A673 (cell line): ENCODE data around the gene SLC38A8. TPM values are rescaled to one million over a fixed set of nuclear protein-coding genes. Genes with fewer than 3 reads are reported as not detected.

Experiments used
- BruUV-seq: library from RNA; stranded (reverse); fragments of 400-500 nt; replicated peaks from 2 replicates; lab custom pipeline; 2021; lab: Mats Ljungman, UMichigan
- CTCF ChIA-PET: fragments of 300-600 bp; sonication (Branson Sonifier 250); formaldehyde crosslinking; loops from one replicate; lab custom pipeline; 2022; ENCODE audit warnings: antibody characterized with exemption; lab: Charles Lee
- POLR2A ChIA-PET: fragments of 300-600 bp; sonication (Branson Sonifier 250); formaldehyde crosslinking; loops from one replicate; lab custom pipeline; 2022; ENCODE audit warnings: antibody characterized with exemption; ENCODE audit not compliant: low non-redundant PET; lab: Charles Lee
- DNase-seq: peaks from one replicate; pipeline ENCODE4 v3.0.0-alpha.2; 2015; ENCODE audit warnings: low spot score
- H3K27ac ChIP-seq: fragments of 200-600 bp; sonication (generic); 2 replicates; pipeline ENCODE4 v1.5.1; 2016; ENCODE audit warnings: mixed run types, low read depth, mild to moderate bottlenecking, mixed read lengths, antibody characterized with exemption, low read length; ENCODE audit not compliant: poor library complexity, severe bottlenecking
- H3K27me3 ChIP-seq: fragments of 200-600 bp; sonication (generic); replicated peaks from 2 replicates; pipeline ENCODE4 v1.6.1; 2017; ENCODE audit warnings: mixed run types, low read depth, mild to moderate bottlenecking, mixed read lengths, antibody characterized with exemption, low read length; ENCODE audit not compliant: insufficient read depth, poor library complexity
- H3K36me3 ChIP-seq: fragments of 200-600 bp; sonication (generic); 2 replicates; pipeline ENCODE4 v1.6.1; 2016; ENCODE audit warnings: mixed run types, mild to moderate bottlenecking, mixed read lengths, antibody characterized with exemption, low read length; ENCODE audit not compliant: insufficient read depth, poor library complexity, severe bottlenecking
- H3K4me1 ChIP-seq: fragments of 200-600 bp; sonication (generic); 2 replicates; pipeline ENCODE4 v1.6.1; 2017; ENCODE audit warnings: mixed run types, mild to moderate bottlenecking, mixed read lengths, antibody characterized with exemption, low read length; ENCODE audit not compliant: insufficient read depth, poor library complexity, severe bottlenecking
- H3K4me3 ChIP-seq: fragments of 200-600 bp; sonication (generic); 2 replicates; pipeline ENCODE4 v1.5.1; 2016; ENCODE audit warnings: low read depth, mixed run types, mild to moderate bottlenecking, mixed read lengths, low read length; ENCODE audit not compliant: poor library complexity, severe bottlenecking
- H3K9me3 ChIP-seq: fragments of 200-600 bp; sonication (generic); 2 replicates; pipeline ENCODE4 v1.6.1; 2016; ENCODE audit warnings: mixed run types, low read depth, mild to moderate bottlenecking, mixed read lengths, antibody characterized with exemption, low read length; ENCODE audit not compliant: poor library complexity, severe bottlenecking
- CTCF ChIP-seq: fragments of 300-800, 200-600 bp; sonication (generic); conservative IDR thresholded peaks from 2 replicates; pipeline ENCODE4 v1.5.1; 2017; ENCODE audit warnings: low read depth, mild to moderate bottlenecking, antibody characterized with exemption, low read length, moderate library complexity, mixed read lengths
- EZH2 ChIP-seq: fragments of 200-600 bp; sonication (generic); IDR thresholded peaks from 2 replicates; pipeline ENCODE4 v1.6.1; 2017; ENCODE audit warnings: borderline replicate concordance, low read depth, mild to moderate bottlenecking, mixed read lengths, antibody characterized with exemption, low read length; ENCODE audit not compliant: poor library complexity, severe bottlenecking
- intact Hi-C: fragments of 100-400 bp; cut with micrococcal nuclease; formaldehyde crosslinking; loops from one replicate; pipeline ENCODE4 v1.10.0; 2022; ENCODE audit not compliant: unreplicated experiment
- total RNA-seq: library from RNA; stranded (reverse); gene quantifications from 2 replicates; pipeline ENCODE4 v1.2.3, GENCODE V29; 2021

Gene SLC38A8
- total RNA-seq, 1 experiment from 2014 or later, result not detected

GRCh38 chr16:83981799-83982198, 60.8 kb downstream of the SLC38A8 start:
- TF ChIP-seq EZH2 (no peak), CTCF (no peak)
- no TSS peak for BruUV-seq
- intact Hi-C loops, result no loop called here
- H3K9me3 ChIP-seq, result no peaks in the 10 kb centered on the region
- ChIA-PET CTCF (no interaction called here), POLR2A (no interaction called here)
- peaks cover 6% of the 10 kb centered on the region for H3K27me3 ChIP-seq
- H3K4me3 ChIP-seq, result no peak overlapping the region
- H3K4me1 ChIP-seq, result no peaks in the 10 kb centered on the region
- no peak for DNase-seq
- no peaks in the 10 kb centered on the region for H3K36me3 ChIP-seq
- no peak overlapping the region for H3K27ac ChIP-seq

GRCh38 chr16:83980794-83981193, 61.8 kb downstream of the SLC38A8 start:
- POLR2A ChIA-PET, result no interaction called here
- Histone ChIP-seq H3K9me3 (no peaks in the 10 kb centered on the region), H3K4me1 (no peaks in the 10 kb centered on the region), H3K36me3 (no peaks in the 10 kb centered on the region), H3K27me3 (no peaks in the 10 kb centered on the region), H3K27ac (no peak overlapping the region), H3K4me3 (no peak overlapping the region)
- DNase-seq, result no peak
- CTCF ChIA-PET, result no interaction called here
- BruUV-seq, result no TSS peak
- TF ChIP-seq EZH2, result no peak
- no peak for TF ChIP-seq CTCF
- intact Hi-C loops, result no loop called here

- no peak overlapping the region for H3K27ac ChIP-seq
- ChIA-PET POLR2A (no interaction called here), CTCF (no interaction called here)
- no peak for TF ChIP-seq CTCF
- TF ChIP-seq EZH2, result no peak
- H3K9me3 ChIP-seq, result no peaks in the 10 kb centered on the region
- H3K4me1 ChIP-seq, result no peaks in the 10 kb centered on the region
- no peak overlapping the region for H3K4me3 ChIP-seq
- no peaks in the 10 kb centered on the region for H3K36me3 ChIP-seq
- intact Hi-C loops, result no loop called here
- no peaks in the 10 kb centered on the region for H3K27me3 ChIP-seq
- DNase-seq, result no peak
- no TSS peak for BruUV-seq
Observed at GRCh38 chr16:83979441-83979840, 63.2 kb downstream of the SLC38A8 start.
